HepG2 (cell line): ENCODE measurements around the gene TTBK1. TPM values are rescaled to one million over a fixed set of nuclear protein-coding genes. Genes with fewer than 3 reads are reported as not detected.
A peak's percentile ranks its signal among the peaks of the same experiment; 100 is the strongest.

Source experiments
- ATAC-seq: fragments of 200-7000 bp; cut with Tn5 transposase; 3 replicates; pipeline ENCODE4 v1.9.1; 2020; ENCODE audit warnings: mild to moderate bottlenecking, moderate library complexity
- BruUV-seq: library from RNA; stranded (reverse); fragments of 400-500 nt; replicated peaks from 2 replicates; lab custom pipeline; 2021; lab: Mats Ljungman, UMichigan
- CTCF ChIA-PET: fragments of 300-600 bp; formaldehyde crosslinking; extraction: SDS; loops from one replicate; lab custom pipeline; 2021; ENCODE audit warnings: low total read pairs, inconsistent platforms, low intra/inter-chr PET ratio; lab: Yijun Ruan, JAX
- POLR2A ChIA-PET: fragments of 350-600 bp; sonication (Branson Sonifier 250); formaldehyde crosslinking; loops from one replicate; lab custom pipeline; 2020; ENCODE audit warnings: antibody characterized with exemption, inconsistent platforms; lab: Yijun Ruan, JAX
- DNase-seq: peaks from one replicate; pipeline ENCODE4 v3.0.0-alpha.2; 2015; ENCODE audit warnings: low spot score
- FAIRE-seq: peaks from 3 replicates; lab custom pipeline; 2011; peaks lifted over from hg19 to GRCh38; lab: Jason Lieb, UNC
- H2AFZ ChIP-seq: one replicate; pipeline ENCODE4 v1.6.1; 2011; ENCODE audit warnings: low read length, inconsistent platforms
- H3K27ac ChIP-seq: fragments of 300-600 bp; 3 replicates; pipeline ENCODE4 v1.8.0; 2011; ENCODE audit warnings: mixed run types, mild to moderate bottlenecking, mixed read lengths, low read length, inconsistent platforms; ENCODE audit not compliant: insufficient read depth; ENCODE audit errors: extremely low read length
- H3K27me3 ChIP-seq, 2 experiments: fragments of 200-600 bp in 1 of 2; 2 replicates in 1 of 2; 3 replicates in 1 of 2; pipeline versions ENCODE4 v1.6.0 to v1.8.0; 2011; ENCODE audit warnings: low read length in 2 of 2, mild to moderate bottlenecking in 2 of 2, moderate library complexity in 2 of 2, inconsistent platforms in 1 of 2; ENCODE audit not compliant: insufficient read depth in 2 of 2, control insufficient read depth in 1 of 2
- H3K36me3 ChIP-seq, 2 experiments: fragments of 200-600 bp in 1 of 2; replicated peaks in 1 of 2; 2 replicates in 1 of 2; 3 replicates in 1 of 2; pipeline versions ENCODE4 v1.5.1 to v1.8.0; 2011; ENCODE audit warnings: low read length in 2 of 2, inconsistent platforms in 1 of 2; ENCODE audit not compliant: insufficient read depth in 2 of 2, control insufficient read depth in 1 of 2
- H3K4me1 ChIP-seq: 2 replicates; pipeline ENCODE4 v1.5.1; 2012; ENCODE audit warnings: low read length, inconsistent platforms; ENCODE audit not compliant: insufficient read depth
- H3K4me2 ChIP-seq: 2 replicates; pipeline ENCODE4 v1.6.0; 2011; ENCODE audit warnings: low read depth, low read length, inconsistent platforms
- H3K4me3 ChIP-seq, 3 experiments: fragments of 200-600 bp in 1 of 3; sonication (generic), shearing (Covaris generic) in 1 of 3; replicated peaks in 1 of 3; 2 replicates each; pipeline ENCODE4 v1.5.1; 2011 to 2016; ENCODE audit warnings: low read length in 3 of 3, inconsistent platforms in 2 of 3, low read depth in 2 of 3, mild to moderate bottlenecking in 2 of 3, control low read depth in 1 of 3, mixed read lengths in 1 of 3; ENCODE audit not compliant: insufficient read depth in 1 of 3
- H3K79me2 ChIP-seq: one replicate; pipeline ENCODE4 v1.6.1; 2011; ENCODE audit warnings: low read length, inconsistent platforms; ENCODE audit not compliant: insufficient read depth
- H3K9ac ChIP-seq: 2 replicates; pipeline ENCODE4 v1.6.0; 2011; ENCODE audit warnings: mild to moderate bottlenecking, low read depth, low read length, inconsistent platforms; ENCODE audit not compliant: insufficient read depth
- H3K9me3 ChIP-seq: 2 replicates; pipeline ENCODE4 v1.5.1; 2012; ENCODE audit warnings: mild to moderate bottlenecking, low read length
- H4K20me1 ChIP-seq: 2 replicates; pipeline ENCODE4 v1.6.0; 2011; ENCODE audit warnings: inconsistent platforms, mild to moderate bottlenecking, low read length, moderate library complexity; ENCODE audit not compliant: insufficient read depth
- BORCS8-MEF2B ChIP-seq: sonication (generic); formaldehyde crosslinking; IDR thresholded peaks from 2 replicates; pipeline ENCODE4 v1.8.0; 2022; ENCODE audit warnings: mild to moderate bottlenecking, missing genetic modification reagents
- ELF1 ChIP-seq: sonication (generic); formaldehyde crosslinking; IDR thresholded peaks from 2 replicates; pipeline ENCODE4 v1.4.0; 2020; ENCODE audit warnings: missing genetic modification reagents
- FOXO1 ChIP-seq: sonication (generic); formaldehyde crosslinking; IDR thresholded peaks from 2 replicates; pipeline ENCODE4 v1.4.0; 2020; ENCODE audit warnings: missing genetic modification reagents
- LCORL ChIP-seq, 2 experiments: fragments of 450-650 bp in 1 of 2; sonication (generic) in 1 of 2; formaldehyde crosslinking in 1 of 2; IDR thresholded peaks; 2 replicates each; pipeline versions ENCODE4 v1.5.0 to v1.6.1; 2017 to 2020; ENCODE audit warnings: antibody characterized with exemption in 1 of 2, missing genetic modification reagents in 1 of 2
- MTF1 ChIP-seq: sonication (generic); formaldehyde crosslinking; IDR thresholded peaks from 2 replicates; pipeline ENCODE4 v1.5.0; 2020; ENCODE audit warnings: missing genetic modification reagents
- RFX3 ChIP-seq: IDR thresholded peaks from 2 replicates; pipeline ENCODE4 v1.6.1; 2016; ENCODE audit warnings: missing biosample characterization, missing genetic modification reagents
- SOX6 ChIP-seq, 2 experiments: fragments of 450-650 bp in 1 of 2; sonication (generic) in 1 of 2; formaldehyde crosslinking in 1 of 2; IDR thresholded peaks; 2 replicates each; pipeline versions ENCODE4 v1.4.0 to v1.6.1; 2017 to 2020; ENCODE audit warnings: antibody characterized with exemption in 1 of 2, mild to moderate bottlenecking in 1 of 2, missing genetic modification reagents in 1 of 2
- ZBTB7A ChIP-seq: sonication (generic); formaldehyde crosslinking; IDR thresholded peaks from 2 replicates; pipeline ENCODE4 v1.8.0; 2022; ENCODE audit warnings: mild to moderate bottlenecking, missing genetic modification reagents
- ZFP36L2 ChIP-seq: sonication (generic); formaldehyde crosslinking; IDR thresholded peaks from 2 replicates; pipeline ENCODE4 v1.4.0; 2020; ENCODE audit warnings: missing genetic modification reagents
- ZNF17 ChIP-seq: sonication (generic); formaldehyde crosslinking; IDR thresholded peaks from 2 replicates; pipeline ENCODE4 v1.5.0; 2020; ENCODE audit warnings: mild to moderate bottlenecking, missing genetic modification reagents
- ZNF552 ChIP-seq: sonication (generic); formaldehyde crosslinking; IDR thresholded peaks from 2 replicates; pipeline ENCODE4 v1.9.0; 2022; ENCODE audit warnings: missing genetic modification reagents, mild to moderate bottlenecking, borderline replicate concordance
- ZNF589 ChIP-seq: sonication (generic); formaldehyde crosslinking; conservative IDR thresholded peaks from 2 replicates; pipeline ENCODE4 v1.8.0; 2022; ENCODE audit warnings: mild to moderate bottlenecking, moderate library complexity, missing genetic modification reagents
- ZNF766 ChIP-seq: sonication (generic); formaldehyde crosslinking; IDR thresholded peaks from 2 replicates; pipeline ENCODE4 v1.5.0; 2020; ENCODE audit warnings: missing genetic modification reagents, borderline replicate concordance
- ZNF883 ChIP-seq: sonication (generic); formaldehyde crosslinking; IDR thresholded peaks from 2 replicates; pipeline ENCODE4 v1.5.1; 2020; ENCODE audit warnings: mild to moderate bottlenecking, missing genetic modification reagents; ENCODE audit errors: not compliant biosample characterization
- WGBS: methylation state at CpG from one replicate; pipeline ENCODE4 v1.1.6; 2017; ENCODE audit warnings: low lambda C conversion rate; 5-methylcytosine and 5-hydroxymethylcytosine counted together
- in situ Hi-C: cut with HindIII; loops from 2 replicates; pipeline ENCODE4 v1.10.0; 2017; ENCODE audit warnings: low pct_unique_long_range_greater_than_20kb; ENCODE audit not compliant: extremely low pct_ligation_motif_present
- intact Hi-C: fragments of 100-400 bp; cut with micrococcal nuclease; formaldehyde crosslinking; loops from one replicate; pipeline ENCODE4 v1.10.0; 2022; ENCODE audit not compliant: unreplicated experiment
- polyA plus RNA-seq, 8 experiments: library from polyadenylated mRNA; depleted of rRNA in 3 of 8; stranded (reverse) in 7 of 8; unstranded in 1 of 8; fragments of >200 nt; fragmentation: Illumina TruSeq in 4 of 8; extraction: Trizol in 4 of 8; gene quantifications; 2 replicates each; pipeline versions ENCODE4 v1.2.1 to v1.2.3, GENCODE V29; 2011 to 2016; ENCODE audit warnings: low read depth in 4 of 8, missing spikeins in 1 of 8, mixed read lengths in 1 of 8; ENCODE audit not compliant: insufficient read depth in 1 of 8
- total RNA-seq, 5 experiments: library from RNA; depleted of rRNA; stranded (reverse); fragments of >200 nt; fragmentation: Illumina TruSeq; extraction: Trizol; gene quantifications; 2 replicates each; pipeline ENCODE4 v1.2.3, GENCODE V29; 2016; ENCODE audit warnings: low read depth in 1 of 5
- TF ChIP-seq, protein P1 (sequence below): sonication (generic); formaldehyde crosslinking; conservative IDR thresholded peaks from 2 replicates; pipeline ENCODE4 v1.4.0; 2020; ENCODE audit warnings: missing genetic modification reagents
- TF ChIP-seq, protein P2 (sequence below): IDR thresholded peaks from 2 replicates; pipeline ENCODE4 v1.6.1; 2016; ENCODE audit warnings: low read depth, control low read depth

The TTBK1 gene
- total and polyA plus RNA-seq, 2 of the 13 experiments (the other 11 are each of a cell fraction or from before 2014, with no cell fraction given) = 0.24 to 0.33 TPM

DNA sequence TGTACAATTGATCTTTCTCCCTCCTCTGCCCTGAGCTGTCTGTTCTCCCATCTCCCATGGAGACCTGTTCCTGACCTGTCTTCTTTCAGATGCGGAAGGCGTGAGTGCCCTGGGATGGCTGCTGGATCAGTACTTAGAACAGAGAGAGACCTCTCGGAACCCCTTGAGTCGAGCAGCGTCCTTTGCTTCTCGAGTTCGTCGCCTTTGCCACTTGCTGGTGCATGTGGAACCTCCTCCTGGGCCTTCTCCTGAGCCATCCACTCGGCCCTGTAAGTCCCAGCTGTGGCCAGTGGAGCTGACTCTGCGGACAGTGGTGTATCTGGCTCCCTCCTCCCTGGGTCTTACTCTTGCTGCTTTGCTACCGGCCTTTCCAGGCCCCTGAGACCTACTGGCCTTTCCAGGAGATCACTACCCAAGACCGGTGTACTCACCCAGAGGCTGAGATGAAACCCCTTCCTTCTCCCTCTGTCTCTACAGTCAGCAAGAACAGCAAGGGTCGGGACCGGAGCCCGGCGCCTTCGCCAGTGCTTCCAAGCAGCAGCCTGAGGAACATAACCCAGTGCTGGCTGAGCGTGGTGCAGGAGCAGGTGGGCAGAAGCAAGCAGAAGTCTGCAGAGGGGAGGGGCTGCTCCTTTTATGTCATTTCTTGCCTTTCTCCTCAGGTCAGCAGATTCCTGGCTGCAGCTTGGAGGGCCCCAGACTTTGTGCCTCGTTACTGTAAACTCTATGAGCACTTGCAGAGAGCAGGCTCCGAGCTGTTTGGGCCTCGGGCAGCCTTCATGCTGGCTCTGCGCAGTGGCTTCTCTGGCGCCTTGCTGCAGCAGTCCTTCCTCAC is 38.8 kb upstream of the TTBK1 start:
- FAIRE-seq = no peak
- H3K4me2 ChIP-seq = no peak overlapping the region
- POLR2A ChIA-PET = interaction anchor here (0.6 kb wide), 1 partner anchor 34 kb away, joined by 3 read pairs; no protein-coding TSS in a partner anchor
- ATAC-seq = peak; percentile 25
- in situ Hi-C loops = no loop called here
- H3K4me1 ChIP-seq = 0 out of 2 replicates have a peak, but pooled peaks cover 5% of the 10 kb centered on the region
- H3K36me3 ChIP-seq = peaks cover 0 to 2% of the 10 kb centered on the region in 2 experiments; a peak in 2 of 5 replicates
- TF ChIP-seq, protein P1, sequence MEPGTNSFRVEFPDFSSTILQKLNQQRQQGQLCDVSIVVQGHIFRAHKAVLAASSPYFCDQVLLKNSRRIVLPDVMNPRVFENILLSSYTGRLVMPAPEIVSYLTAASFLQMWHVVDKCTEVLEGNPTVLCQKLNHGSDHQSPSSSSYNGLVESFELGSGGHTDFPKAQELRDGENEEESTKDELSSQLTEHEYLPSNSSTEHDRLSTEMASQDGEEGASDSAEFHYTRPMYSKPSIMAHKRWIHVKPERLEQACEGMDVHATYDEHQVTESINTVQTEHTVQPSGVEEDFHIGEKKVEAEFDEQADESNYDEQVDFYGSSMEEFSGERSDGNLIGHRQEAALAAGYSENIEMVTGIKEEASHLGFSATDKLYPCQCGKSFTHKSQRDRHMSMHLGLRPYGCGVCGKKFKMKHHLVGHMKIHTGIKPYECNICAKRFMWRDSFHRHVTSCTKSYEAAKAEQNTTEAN (CRISPR knock-in tag) = no peak
- TF ChIP-seq ZFP36L2 = no peak
- TF ChIP-seq RFX3 = no peak
- TF ChIP-seq BORCS8-MEF2B (CRISPR knock-in tag) = no peak
- TF ChIP-seq SOX6 (IDR thresholded peaks at IDR 0.05) = no peak
- TF ChIP-seq SOX6 (CRISPR knock-in tag; IDR thresholded peaks at IDR 0.05) = no peak
- TF ChIP-seq, all 625 proteins: peak for 0
- no peaks in the 10 kb centered on the region for H3K27me3 ChIP-seq
- H2AFZ ChIP-seq = no peak overlapping the region
- H4K20me1 ChIP-seq = no peaks in the 10 kb centered on the region
- intact Hi-C loops = no loop called here
- no peak overlapping the region for H3K4me3 ChIP-seq
- H3K9me3 ChIP-seq = no peaks in the 10 kb centered on the region
- BruUV-seq = no TSS peak
- no peaks in the 10 kb centered on the region for H3K79me2 ChIP-seq
- H3K27ac ChIP-seq = no peak overlapping the region
- DNase-seq = no peak
- 89% methylated on average over 23 of the region's 23 CpGs for WGBS
- CTCF ChIA-PET = no interaction called here
- H3K9ac ChIP-seq = no peak overlapping the region

DNA sequence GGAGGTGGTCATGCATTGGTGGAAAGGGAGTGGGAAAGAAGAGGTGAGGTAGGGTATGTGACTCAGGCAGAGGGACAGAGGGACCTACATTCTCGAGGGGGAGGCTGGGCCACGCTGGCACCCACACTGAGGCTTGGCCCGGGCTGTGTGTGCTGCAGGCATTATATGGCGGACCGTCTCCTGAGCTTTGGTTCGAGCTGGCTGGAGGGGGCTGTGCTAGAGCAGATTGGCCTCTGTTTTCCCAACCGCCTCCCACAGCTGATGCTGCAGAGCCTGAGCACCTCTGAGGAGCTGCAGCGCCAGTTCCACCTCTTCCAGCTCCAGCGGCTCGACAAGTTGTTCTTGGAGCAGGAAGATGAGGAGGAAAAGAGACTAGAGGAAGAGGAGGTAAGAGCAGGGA is 37.4 kb upstream of the TTBK1 start:
- no peak overlapping the region for H3K9ac ChIP-seq
- H4K20me1 ChIP-seq = no peaks in the 10 kb centered on the region
- H3K4me1 ChIP-seq = 0 out of 2 replicates have a peak, but pooled peaks cover 5% of the 10 kb centered on the region
- WGBS = 92% methylated on average over 10 of the region's 10 CpGs
- in situ Hi-C loops (no loop called here), intact Hi-C loops (no loop called here)
- H3K27me3 ChIP-seq = no peaks in the 10 kb centered on the region
- H3K4me2 ChIP-seq = no peak overlapping the region
- ATAC-seq (no peak), FAIRE-seq (no peak), DNase-seq (no peak)
- H3K79me2 ChIP-seq = no peaks in the 10 kb centered on the region
- ChIA-PET CTCF (no interaction called here), POLR2A (interaction anchor here (0.6 kb wide), 1 partner anchor 31 kb away, joined by 3 read pairs; no protein-coding TSS in a partner anchor)
- no TSS peak for BruUV-seq
- H3K36me3 ChIP-seq = peaks cover 0 to 2% of the 10 kb centered on the region in 2 experiments; a peak in 2 of 5 replicates
- no peak overlapping the region for H3K4me3 ChIP-seq
- no peak overlapping the region for H3K27ac ChIP-seq
- no peak overlapping the region for H2AFZ ChIP-seq
- no peaks in the 10 kb centered on the region for H3K9me3 ChIP-seq
- TF ChIP-seq MTF1 (CRISPR knock-in tag) (no peak), FOXO1 (CRISPR knock-in tag) (no peak), ELF1 (no peak), ZNF883 (CRISPR knock-in tag) (no peak), ZNF17 (no peak), ZNF589 (CRISPR knock-in tag) (no peak), ZNF552 (CRISPR knock-in tag) (no peak), LCORL (IDR thresholded peaks at IDR 0.05) (no peak), LCORL (CRISPR knock-in tag; IDR thresholded peaks at IDR 0.05) (no peak), ZBTB7A (CRISPR knock-in tag) (no peak), ZNF766 (no peak)
- TF ChIP-seq, protein P2, sequence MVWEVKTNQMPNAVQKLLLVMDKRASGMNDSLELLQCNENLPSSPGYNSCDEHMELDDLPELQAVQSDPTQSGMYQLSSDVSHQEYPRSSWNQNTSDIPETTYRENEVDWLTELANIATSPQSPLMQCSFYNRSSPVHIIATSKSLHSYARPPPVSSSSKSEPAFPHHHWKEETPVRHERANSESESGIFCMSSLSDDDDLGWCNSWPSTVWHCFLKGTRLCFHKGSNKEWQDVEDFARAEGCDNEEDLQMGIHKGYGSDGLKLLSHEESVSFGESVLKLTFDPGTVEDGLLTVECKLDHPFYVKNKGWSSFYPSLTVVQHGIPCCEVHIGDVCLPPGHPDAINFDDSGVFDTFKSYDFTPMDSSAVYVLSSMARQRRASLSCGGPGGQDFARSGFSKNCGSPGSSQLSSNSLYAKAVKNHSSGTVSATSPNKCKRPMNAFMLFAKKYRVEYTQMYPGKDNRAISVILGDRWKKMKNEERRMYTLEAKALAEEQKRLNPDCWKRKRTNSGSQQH (CRISPR knock-in tag) = no peak
